GM20000 (cell line): Measurements from ENCODE around the gene TCF3.
A peak's percentile ranks its signal among the peaks of the same experiment; 100 is the strongest.
"Not testable (repeated sequence)": the region's sequence is repeated elsewhere in the genome, so short reads cannot be mapped to it uniquely, and the experiment has no call there.

Experiments
- DNase-seq: peaks from one replicate; pipeline ENCODE4 v3.0.0; 2012; ENCODE audit warnings: low spot score
- CTCF ChIP-seq: IDR thresholded peaks from 2 replicates; pipeline ENCODE4 v1.5.1; 2012; ENCODE audit warnings: mild to moderate bottlenecking, control low read depth; ENCODE audit errors: extremely low read depth, missing control alignments

The TCF3 gene

DNA sequence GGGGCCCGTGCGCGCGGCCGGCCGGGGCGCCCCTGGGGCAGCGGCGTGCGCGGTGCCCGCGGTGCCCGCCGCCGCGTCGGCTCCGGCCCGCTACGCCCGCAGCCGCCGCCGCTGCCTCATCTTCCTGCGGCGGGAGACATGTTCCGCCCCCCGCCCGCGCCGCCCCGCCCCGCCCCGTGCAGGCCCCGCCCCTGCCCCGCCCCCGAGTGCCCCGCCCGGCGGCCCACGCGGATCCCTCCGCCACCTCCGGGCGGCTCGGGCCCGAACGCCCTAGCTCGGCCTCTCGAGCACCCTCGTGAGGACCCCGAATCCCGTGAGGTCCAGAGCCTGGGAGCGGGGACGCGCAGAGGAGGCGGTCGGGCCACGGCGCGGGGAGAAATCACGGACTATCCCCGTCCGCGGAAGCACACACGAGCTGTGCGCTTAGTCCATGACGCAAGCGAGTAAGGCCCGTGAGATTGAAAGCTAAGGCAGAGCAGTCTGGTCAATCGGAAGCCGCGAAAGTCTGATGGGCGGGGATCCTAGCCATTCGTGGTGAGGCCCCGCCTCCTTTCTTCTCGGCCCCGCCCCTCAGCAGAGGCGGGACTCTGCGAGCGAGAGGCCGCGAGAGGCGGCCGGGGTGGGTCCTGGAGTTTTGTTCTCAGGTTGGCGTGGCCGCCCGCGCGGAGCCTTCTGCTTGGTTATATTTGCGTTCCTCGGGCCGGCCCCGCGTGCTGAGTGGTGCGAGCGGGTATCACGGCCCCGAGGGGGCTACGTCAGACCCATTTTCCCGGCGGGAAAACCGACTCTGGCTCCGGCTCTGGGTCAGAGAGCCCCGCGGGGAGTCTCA is at the start of gene TCF3:
Gene TCF3 (minus strand): TSS at position 145 of the 829 bp plus-strand sequence. CDS start 2,367 bp downstream, outside the sequence.
- no peak for TF ChIP-seq CTCF
- DNase-seq: peak; percentile 99

GRCh38 chr19:1700733-1701663 is 48.6 kb upstream of the TCF3 start:
- DNase-seq: peak; percentile 23
- TF ChIP-seq CTCF: no peak

DNA sequence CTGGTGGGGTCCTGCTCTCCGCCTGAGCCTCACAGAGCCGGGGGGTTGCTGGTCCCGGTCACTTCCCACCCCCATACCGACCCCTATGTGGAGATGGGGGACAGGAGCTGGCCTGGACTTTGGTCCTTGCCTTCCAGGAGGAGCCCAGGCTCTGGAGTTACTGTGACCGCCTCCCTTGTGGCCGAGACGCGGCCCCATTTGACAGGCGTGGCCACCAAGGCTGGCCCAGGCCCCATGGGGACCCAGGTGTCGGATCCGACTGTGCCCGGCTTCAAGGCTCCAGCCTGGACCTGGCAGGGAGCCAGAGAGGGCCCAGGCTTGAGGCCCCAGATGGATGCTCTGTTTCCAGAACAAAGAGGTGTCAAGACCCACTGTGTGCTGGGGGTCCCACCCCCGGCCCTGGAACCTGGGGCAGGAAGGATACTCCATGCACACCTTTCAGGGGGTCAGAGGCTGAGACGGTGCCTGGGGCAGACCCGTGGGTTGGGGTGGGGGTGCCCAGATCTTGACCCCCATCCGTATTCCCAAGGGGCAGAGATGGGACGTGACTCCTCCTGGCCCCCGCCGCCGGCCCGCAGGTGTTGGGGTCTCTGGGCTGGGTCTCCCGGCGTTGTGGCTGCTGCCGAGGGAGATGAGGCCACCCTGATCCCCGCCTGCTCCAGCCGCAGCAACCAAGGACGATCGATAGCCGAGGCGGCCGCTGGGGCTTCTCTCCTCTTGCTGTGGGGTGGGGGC is 47.8 kb upstream of the TCF3 start:
- DNase-seq: peak; percentile 25
- no peak for TF ChIP-seq CTCF

GRCh38 chr19:1699386-1699785 is 47.0 kb upstream of the TCF3 start:
- no peak for DNase-seq
- TF ChIP-seq CTCF: no peak

- peak; percentile 12 for DNase-seq
- TF ChIP-seq CTCF: no peak
These were observed 46.2 kb upstream of the TCF3 start for GRCh38 chr19:1698636-1699035.

DNA sequence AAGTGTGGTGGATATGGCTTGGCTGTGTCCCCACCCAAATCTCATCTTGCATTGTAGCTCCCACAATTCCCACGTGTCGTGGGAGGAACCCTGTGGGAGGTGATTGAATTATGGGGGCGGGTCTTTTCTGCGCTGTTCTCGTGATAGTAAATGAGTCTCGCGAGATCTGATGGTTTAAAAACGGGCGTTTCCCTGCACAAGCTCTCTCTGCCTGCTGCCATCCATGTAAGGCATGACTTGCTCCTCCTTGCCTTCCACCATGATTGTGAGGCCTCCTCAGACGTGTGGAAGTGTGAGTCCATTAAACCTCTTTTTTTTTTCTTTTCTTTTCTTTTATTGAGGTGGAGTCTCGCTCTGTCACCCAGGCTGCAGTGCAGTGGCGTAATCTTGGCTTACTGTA is 43.1 kb upstream of the TCF3 start:
- not testable (repeated sequence) for DNase-seq

- DNase-seq: peak; percentile 11
- TF ChIP-seq CTCF: no peak
These were observed 39.3 kb upstream of the TCF3 start for GRCh38 chr19:1691589-1692290.
